H1 (cell line): ENCODE data around the gene CLBA1. TPM values are rescaled to one million over a fixed set of nuclear protein-coding genes. Genes with fewer than 3 reads are reported as not detected.

Experiments used
- CTCF ChIA-PET: fragments of 300-600 bp; sonication (Branson Sonifier 250); formaldehyde crosslinking; loops from one replicate; lab custom pipeline; 2021; ENCODE audit not compliant: partially characterized antibody; lab: Charles Lee
- POLR2A ChIA-PET: fragments of 300-600 bp; sonication (Branson Sonifier 250); formaldehyde crosslinking; loops from one replicate; lab custom pipeline; 2021; ENCODE audit warnings: inconsistent platforms; ENCODE audit not compliant: partially characterized antibody; lab: Charles Lee
- DNase-seq, 2 experiments: peaks; one replicate each; pipeline versions ENCODE4 v3.0.0 to v3.0.0-alpha.2; 2010 to 2022; ENCODE audit warnings: low spot score in 2 of 2, low read depth in 1 of 2, mixed read lengths in 1 of 2
- FAIRE-seq: peaks from 2 replicates; lab custom pipeline; 2011; peaks lifted over from hg19 to GRCh38; lab: Jason Lieb, UNC
- H2AFZ ChIP-seq: 2 replicates; pipeline ENCODE4 v1.8.1; 2012; ENCODE audit warnings: low read length, inconsistent platforms
- H2AK5ac ChIP-seq: 2 replicates; pipeline ENCODE4 v1.6.1; 2013; ENCODE audit warnings: low read depth, low read length
- H2BK120ac ChIP-seq: replicated peaks from 2 replicates; pipeline ENCODE3; 2013; ENCODE audit warnings: low read depth, low read length, inconsistent platforms
- H2BK12ac ChIP-seq: 2 replicates; pipeline ENCODE4 v1.6.1; 2013; ENCODE audit warnings: low read depth, low read length
- H2BK15ac ChIP-seq: 2 replicates; pipeline ENCODE4 v1.6.1; 2013; ENCODE audit warnings: low read length
- H2BK20ac ChIP-seq: 2 replicates; pipeline ENCODE4 v1.6.1; 2013; ENCODE audit warnings: low read length
- H2BK5ac ChIP-seq: 2 replicates; pipeline ENCODE4 v1.6.1; 2013; ENCODE audit warnings: low read depth, low read length
- H3K14ac ChIP-seq: 2 replicates; pipeline ENCODE4 v1.6.1; 2013; ENCODE audit warnings: inconsistent platforms; ENCODE audit not compliant: insufficient read length
- H3K18ac ChIP-seq: 2 replicates; pipeline ENCODE4 v1.6.1; 2013; ENCODE audit warnings: low read length; ENCODE audit errors: extremely low read depth
- H3K23ac ChIP-seq: 2 replicates; pipeline ENCODE4 v1.6.1; 2013; ENCODE audit warnings: inconsistent platforms; ENCODE audit not compliant: insufficient read length
- H3K23me2 ChIP-seq: 2 replicates; pipeline ENCODE4 v1.6.1; 2013; ENCODE audit warnings: low read depth, low read length
- H3K27ac ChIP-seq: 2 replicates; pipeline ENCODE4 v1.6.1; 2011; ENCODE audit warnings: low read depth, low read length, inconsistent platforms
- H3K27me3 ChIP-seq, 4 experiments: replicated peaks in 1 of 4; 1 replicate in 1 of 4; 2 replicates in 3 of 4; pipeline versions ENCODE4 v1.6.1 to v1.8.1; 2011 to 2013; ENCODE audit warnings: low read length in 3 of 4, mild to moderate bottlenecking in 3 of 4, inconsistent platforms in 2 of 4, mixed read lengths in 2 of 4, moderate library complexity in 1 of 4; ENCODE audit not compliant: control insufficient read depth in 3 of 4, insufficient read depth in 3 of 4; ENCODE audit errors: extremely low read depth in 1 of 4
- H3K36me3 ChIP-seq, 4 experiments: 2 replicates each; pipeline versions ENCODE4 v1.6.1 to v1.8.1; 2011 to 2013; ENCODE audit warnings: mild to moderate bottlenecking in 4 of 4, low read length in 3 of 4, moderate library complexity in 2 of 4, control low read depth in 1 of 4, inconsistent platforms in 1 of 4; ENCODE audit not compliant: insufficient read depth in 4 of 4, control insufficient read depth in 2 of 4
- H3K4ac ChIP-seq: replicated peaks from 2 replicates; pipeline ENCODE3; 2013; ENCODE audit warnings: low read length, low read depth, mixed read lengths, inconsistent platforms; ENCODE audit not compliant: insufficient read length
- H3K4me1 ChIP-seq, 4 experiments: replicated peaks in 1 of 4; 1 replicate in 1 of 4; 2 replicates in 3 of 4; pipeline versions ENCODE4 v1.6.1 to v1.8.1; 2011 to 2013; ENCODE audit warnings: low read length in 3 of 4, inconsistent platforms in 2 of 4, mixed read lengths in 1 of 4; ENCODE audit not compliant: insufficient read depth in 4 of 4, control insufficient read depth in 3 of 4
- H3K4me2 ChIP-seq, 2 experiments: 2 replicates each; pipeline versions ENCODE4 v1.6.1 to v1.8.1; 2011 to 2013; ENCODE audit warnings: low read depth in 2 of 2, low read length in 2 of 2, control low read depth in 1 of 2, inconsistent platforms in 1 of 2, mild to moderate bottlenecking in 1 of 2; ENCODE audit not compliant: insufficient read depth in 1 of 2
- H3K4me3 ChIP-seq, 4 experiments: fragments of 200-600, 300-600 bp in 1 of 4; sonication (generic), shearing (Covaris generic), sonication (Bioruptor Twin) in 1 of 4; 2 replicates each; pipeline versions ENCODE4 v1.5.1 to v1.8.1; 2011 to 2016; ENCODE audit warnings: low read length in 4 of 4, low read depth in 3 of 4, control low read depth in 2 of 4, inconsistent platforms in 2 of 4, mild to moderate bottlenecking in 2 of 4, mixed read lengths in 1 of 4, moderate library complexity in 1 of 4; ENCODE audit not compliant: insufficient read depth in 2 of 4; ENCODE audit errors: extremely low read depth in 1 of 4
- H3K56ac ChIP-seq: replicated peaks from 2 replicates; pipeline ENCODE3; 2013; ENCODE audit warnings: low read depth, mild to moderate bottlenecking, mixed read lengths, low read length, inconsistent platforms; ENCODE audit not compliant: insufficient read length
- H3K79me1 ChIP-seq: 2 replicates; pipeline ENCODE4 v1.6.1; 2013; ENCODE audit warnings: low read depth, low read length, control low read depth
- H3K79me2 ChIP-seq, 2 experiments: 2 replicates each; pipeline versions ENCODE4 v1.6.1 to v1.8.1; 2012 to 2013; ENCODE audit warnings: low read length in 2 of 2, mild to moderate bottlenecking in 2 of 2, inconsistent platforms in 1 of 2; ENCODE audit not compliant: insufficient read depth in 2 of 2, control insufficient read depth in 1 of 2
- H3K9ac ChIP-seq, 4 experiments: replicated peaks in 1 of 4; 1 replicate in 1 of 4; 2 replicates in 3 of 4; pipeline versions ENCODE4 v1.6.1 to v1.8.1; 2011 to 2013; ENCODE audit warnings: low read depth in 3 of 4, low read length in 3 of 4, control low read depth in 2 of 4, mild to moderate bottlenecking in 2 of 4, moderate library complexity in 2 of 4, inconsistent platforms in 1 of 4; ENCODE audit errors: extremely low read depth in 1 of 4
- H3K9me3 ChIP-seq, 2 experiments: 2 replicates each; pipeline versions ENCODE4 v1.6.1 to v1.8.1; 2012 to 2013; ENCODE audit warnings: mild to moderate bottlenecking in 2 of 2, moderate library complexity in 2 of 2, control low read depth in 1 of 2, inconsistent platforms in 1 of 2, low read depth in 1 of 2, low read length in 1 of 2, mixed read lengths in 1 of 2; ENCODE audit not compliant: insufficient read depth in 2 of 2
- H4K20me1 ChIP-seq, 2 experiments: replicated peaks in 1 of 2; 2 replicates each; pipeline versions ENCODE3 to v1.8.1; 2011 to 2013; ENCODE audit warnings: inconsistent platforms in 2 of 2, low read length in 2 of 2, mild to moderate bottlenecking in 1 of 2; ENCODE audit not compliant: insufficient read depth in 2 of 2, control insufficient read depth in 1 of 2
- H4K5ac ChIP-seq: 2 replicates; pipeline ENCODE4 v1.6.1; 2013; ENCODE audit warnings: low read length, low read depth, mixed read lengths, inconsistent platforms; ENCODE audit not compliant: insufficient read length
- H4K8ac ChIP-seq: 2 replicates; pipeline ENCODE4 v1.8.0; 2013; ENCODE audit warnings: mild to moderate bottlenecking, moderate library complexity, low read length, inconsistent platforms; ENCODE audit not compliant: insufficient read depth; ENCODE audit errors: extremely low read depth
- H4K91ac ChIP-seq: replicated peaks from 2 replicates; pipeline ENCODE3; 2013; ENCODE audit warnings: low read length, mixed read lengths, inconsistent platforms; ENCODE audit not compliant: insufficient read length
- BRCA1 ChIP-seq: IDR thresholded peaks from 2 replicates; pipeline ENCODE4 v1.6.1; 2012; ENCODE audit warnings: low read depth, low read length, improper control_type of control experiment
- KDM1A ChIP-seq: fragments of 200-600, 300-600 bp; sonication (generic); IDR thresholded peaks from 2 replicates; pipeline ENCODE4 v1.7.1; 2016; ENCODE audit warnings: mild to moderate bottlenecking, low read length, borderline replicate concordance
- RXRA ChIP-seq: IDR thresholded peaks from 2 replicates; pipeline ENCODE4 v1.6.1; 2011; ENCODE audit warnings: low read depth, mild to moderate bottlenecking, low read length, moderate library complexity; ENCODE audit not compliant: insufficient read depth
- WGBS, 2 experiments: shearing (Covaris generic) in 1 of 2; methylation state at CpG; one replicate each; pipeline versions ENCODE4 v1.1.6 to v1.1.7; 2013 to 2015; ENCODE audit warnings: low lambda C conversion rate in 2 of 2, mixed read lengths in 2 of 2, inconsistent platforms in 1 of 2, low coverage in 1 of 2, missing lambda C conversion rate in 1 of 2; ENCODE audit not compliant: insufficient replicate concordance in 2 of 2, insufficient coverage in 1 of 2, insufficient read length in 1 of 2; ENCODE audit errors: extremely low coverage in 1 of 2, missing lambda C conversion rate in 1 of 2; 5-methylcytosine and 5-hydroxymethylcytosine counted together
- polyA plus RNA-seq, 7 experiments: library from polyadenylated mRNA; depleted of rRNA in 3 of 7; stranded (reverse) in 5 of 7; unstranded in 2 of 7; fragments of >200 nt in 5 of 7; fragments of 200-250 nt in 2 of 7; gene quantifications; 1 replicate in 5 of 7; 2 replicates in 1 of 7; 4 replicates in 1 of 7; pipeline versions ENCODE4 v1.2.1 to v1.2.3, GENCODE V29; 2011 to 2013; ENCODE audit warnings: missing spikeins in 2 of 7, mixed read lengths in 2 of 7
- total RNA-seq: library from RNA; stranded (reverse); fragmentation: NEBNext Ultra II Directional; extraction: Animal tissue kit (Norgen Biotek cat#: 25700); gene quantifications from 2 replicates; pipeline ENCODE4 v1.2.1, GENCODE V29; 2021
- TF ChIP-seq, protein P1 (sequence below), 3 experiments: IDR thresholded peaks; 1 replicate in 2 of 3; 2 replicates in 1 of 3; pipeline versions ENCODE4 v1.5.1 to v1.6.1; 2011; ENCODE audit warnings: low read length in 3 of 3, mild to moderate bottlenecking in 3 of 3, inconsistent platforms in 2 of 3, low read depth in 1 of 3, moderate library complexity in 1 of 3; ENCODE audit not compliant: insufficient read depth in 1 of 3; ENCODE audit errors: control extremely low read depth in 1 of 3

Gene CLBA1
- total and polyA plus RNA-seq, 2 of the 8 experiments (the other 6 are each of a cell fraction or from before 2014, with no cell fraction given), result 1.6 to 2.4 TPM

DNA sequence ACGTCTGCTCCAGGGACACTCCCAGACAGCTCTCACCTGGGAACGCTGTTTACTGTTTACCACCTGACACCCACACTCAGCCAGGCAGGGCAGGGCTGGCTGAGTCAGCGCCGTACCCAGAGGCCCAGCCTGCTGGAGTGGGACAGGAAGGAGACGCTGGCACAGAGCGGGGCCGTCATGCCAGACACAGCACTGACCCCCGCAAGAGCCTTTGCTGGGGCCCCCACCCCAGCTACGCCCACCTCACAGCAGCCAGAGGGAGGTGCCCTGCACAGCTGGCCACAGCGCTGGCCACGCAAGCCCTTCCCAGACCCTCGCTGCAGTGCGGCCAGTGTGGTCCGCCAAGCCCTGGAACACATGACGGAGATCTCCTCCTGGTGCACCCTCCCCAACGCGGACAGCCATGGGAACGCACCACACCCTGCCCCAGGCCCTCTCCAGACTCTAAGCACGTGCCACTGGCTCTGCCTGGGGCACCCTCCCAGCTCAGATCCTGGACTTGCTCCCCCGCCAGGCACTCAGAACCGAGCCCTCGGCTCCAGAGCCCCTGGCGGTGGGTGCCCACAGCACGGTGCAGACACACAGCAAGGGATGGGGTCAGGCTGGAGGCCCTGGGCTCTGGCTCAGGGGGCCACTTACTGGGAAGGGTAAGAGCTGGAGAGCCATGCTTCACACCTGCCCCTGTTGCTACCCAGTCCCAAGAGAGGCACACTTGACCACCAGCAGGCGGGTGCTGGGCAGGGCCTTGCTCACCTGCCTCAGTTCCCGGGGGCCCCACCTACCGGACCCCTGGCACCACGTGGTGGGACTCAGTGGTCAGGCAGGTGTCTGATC lies 13.1 kb upstream of the CLBA1 start:
- ChIA-PET CTCF (interaction anchor here (0.6 to 11.5 kb wide), 9 partner anchors 12 to 109 kb away, joined by 3 to 161 read pairs (median 4); no protein-coding TSS in a partner anchor), POLR2A (no interaction called here)
- Histone ChIP-seq H2BK20ac (no peak overlapping the region; the same call in 1 of the 2 replicates), H2BK12ac (peak overlapping the region; percentile 80; the same call in 1 of the 2 replicates), H4K5ac (no peak overlapping the region), H3K79me1 (no peaks in the 10 kb centered on the region), H3K4ac (peak overlapping the region; percentile 78), H4K8ac (no peak overlapping the region; the same call in 1 of the 2 replicates), H2AFZ (no peak overlapping the region), H2BK5ac (0 out of 2 replicates have a peak overlapping the region, but pooled peaks have one; percentile 24), H2BK15ac (0 out of 2 replicates have a peak overlapping the region, but pooled peaks have one; percentile 61), H3K4me2 (no peak overlapping the region), H3K9me3 (no peaks in the 10 kb centered on the region), H4K20me1 (peaks cover 4 to 5% of the 10 kb centered on the region in 2 experiments), H2AK5ac (no peak overlapping the region), H3K23me2 (peaks cover 3% of the 10 kb centered on the region; the same call in 1 of the 2 replicates), H3K56ac (no peak overlapping the region), H2BK120ac (no peak overlapping the region), H3K4me1 (peaks cover 0 to 17% (median 9%) of the 10 kb centered on the region in 4 experiments; a peak in 5 of 7 replicates), H3K79me2 (no peaks in the 10 kb centered on the region), H3K23ac (no peak overlapping the region), H3K18ac (no peak overlapping the region; the same call in none of the 2 replicates), H3K14ac (no peak overlapping the region), H3K36me3 (no peaks in the 10 kb centered on the region), H3K27me3 (peaks cover 11 to 14% (median 13%) of the 10 kb centered on the region in 4 experiments; a peak in 6 of 7 replicates), H3K9ac (no peak overlapping the region; a peak in 1 of 7 replicates), H3K27ac (no peak overlapping the region), H3K4me3 (no peak overlapping the region), H4K91ac (no peak overlapping the region)
- no peak for FAIRE-seq
- no peak for DNase-seq
- WGBS, 2 experiments, result 90% methylated on average over 23 of the region's 28 CpGs; no CpG with 5 or more reads in 1 of the 2 experiments
- no peak for TF ChIP-seq RXRA
- TF ChIP-seq, protein P1, sequence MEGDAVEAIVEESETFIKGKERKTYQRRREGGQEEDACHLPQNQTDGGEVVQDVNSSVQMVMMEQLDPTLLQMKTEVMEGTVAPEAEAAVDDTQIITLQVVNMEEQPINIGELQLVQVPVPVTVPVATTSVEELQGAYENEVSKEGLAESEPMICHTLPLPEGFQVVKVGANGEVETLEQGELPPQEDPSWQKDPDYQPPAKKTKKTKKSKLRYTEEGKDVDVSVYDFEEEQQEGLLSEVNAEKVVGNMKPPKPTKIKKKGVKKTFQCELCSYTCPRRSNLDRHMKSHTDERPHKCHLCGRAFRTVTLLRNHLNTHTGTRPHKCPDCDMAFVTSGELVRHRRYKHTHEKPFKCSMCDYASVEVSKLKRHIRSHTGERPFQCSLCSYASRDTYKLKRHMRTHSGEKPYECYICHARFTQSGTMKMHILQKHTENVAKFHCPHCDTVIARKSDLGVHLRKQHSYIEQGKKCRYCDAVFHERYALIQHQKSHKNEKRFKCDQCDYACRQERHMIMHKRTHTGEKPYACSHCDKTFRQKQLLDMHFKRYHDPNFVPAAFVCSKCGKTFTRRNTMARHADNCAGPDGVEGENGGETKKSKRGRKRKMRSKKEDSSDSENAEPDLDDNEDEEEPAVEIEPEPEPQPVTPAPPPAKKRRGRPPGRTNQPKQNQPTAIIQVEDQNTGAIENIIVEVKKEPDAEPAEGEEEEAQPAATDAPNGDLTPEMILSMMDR (IDR thresholded peaks at IDR 0.05; ENCODE audit: control extremely low read depth in 1 of 3, insufficient read depth in 1 of 3, low read depth in 1 of 3, low read length in 3 of 3), result no peak
- TF ChIP-seq BRCA1, result no peak
- TF ChIP-seq KDM1A, result no peak
